Measurements from ENCODE around the gene NELFB. TPM values are rescaled to one million over a fixed set of nuclear protein-coding genes. Genes with fewer than 3 reads are reported as not detected.

NELFB gene
- polyA plus RNA-seq, 3 donors, result 17.3 to 44.2 (median 18.8) TPM

DNA sequence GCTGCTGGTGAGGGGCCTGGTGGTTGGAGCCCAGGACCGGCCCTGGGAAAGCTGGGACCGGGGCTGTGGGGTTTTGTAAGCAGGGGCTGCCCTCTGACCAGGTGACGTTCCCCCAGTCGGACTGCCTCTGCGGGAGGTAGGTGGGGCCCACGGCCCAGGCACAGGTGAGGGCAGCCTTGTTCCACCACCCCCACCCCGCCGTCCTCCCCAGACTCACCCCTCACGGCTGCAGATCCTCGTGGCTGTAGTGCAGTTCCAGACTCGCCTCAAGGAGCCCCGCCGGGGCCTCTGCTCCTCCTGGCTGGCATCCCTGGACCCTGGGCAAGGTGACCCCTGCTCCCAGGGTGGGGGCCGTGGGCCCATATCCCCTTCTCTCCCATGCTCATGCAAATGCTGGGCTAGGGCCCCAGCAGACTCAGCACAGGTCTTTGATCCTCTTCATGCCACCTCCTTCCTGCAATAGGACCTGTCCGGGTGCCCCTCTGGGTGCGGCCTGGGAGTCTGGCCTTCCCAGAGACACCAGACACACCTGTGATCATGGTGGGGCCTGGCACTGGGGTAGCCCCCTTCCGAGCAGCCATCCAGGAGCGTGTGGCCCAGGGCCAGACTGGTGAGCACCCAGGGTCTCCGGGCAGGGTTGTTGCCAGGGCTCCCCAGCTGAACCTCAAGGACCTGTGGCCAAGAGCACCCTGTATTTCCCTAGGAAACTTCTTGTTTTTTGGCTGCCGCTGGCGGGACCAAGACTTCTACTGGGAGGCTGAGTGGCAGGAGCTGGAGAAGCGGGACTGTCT is 39.7 kb upstream of the NELFB start:
- Histone ChIP-seq H2AFZ (ENCODE audit: insufficient read depth, low read depth, low read length, poor library complexity, severe bottlenecking) (no peak overlapping the region), H3K4me3 (replicated peaks in 1 of 3; ENCODE audit: low read depth in 2 of 3, low read length in 3 of 3) (no peak overlapping the region), H3K9me3 (replicated peaks in 1 of 2; ENCODE audit: control insufficient read depth in 1 of 2, insufficient read depth in 1 of 2, low read length in 2 of 2) (no peaks in the 10 kb centered on the region), H3K36me3 (replicated peaks in 1 of 2; ENCODE audit: control insufficient read depth in 1 of 2, insufficient read depth in 2 of 2, low read length in 2 of 2) (peaks cover 30 to 34% of the 10 kb centered on the region in 2 donors), H3K27me3 (ENCODE audit: control insufficient read depth in 2 of 2, insufficient read depth in 2 of 2, low read length in 2 of 2) (peaks cover 0 to under 1% of the 10 kb centered on the region in 2 donors), H3K9ac (ENCODE audit: insufficient read depth, low read length, poor library complexity, severe bottlenecking) (no peak overlapping the region), H3K4me1 (ENCODE audit: control insufficient read depth in 1 of 2, insufficient read depth in 2 of 2, low read length in 2 of 2) (peaks cover 4 to 19% of the 10 kb centered on the region in 2 donors), H4K20me1 (ENCODE audit: insufficient read depth, low read length) (no peaks in the 10 kb centered on the region), H3K4me2 (replicated peaks; ENCODE audit: extremely low read depth, low read length, poor library complexity, severe bottlenecking) (no peak overlapping the region), H3K79me2 (ENCODE audit: insufficient read depth, low read length) (no peaks in the 10 kb centered on the region), H3K27ac (ENCODE audit: low read depth in 1 of 2, low read length in 2 of 2) (no peak overlapping the region)
- Mint-ChIP-seq H3K27ac (no peak overlapping the region), H3K36me3 (peaks cover 17 to 40% of the 10 kb centered on the region in 2 donors), H3K4me1 (peaks cover 5% of the 10 kb centered on the region), H3K9me3 (no peaks in the 10 kb centered on the region), H3K27me3 (ENCODE audit: low read depth in 3 of 3) (peaks cover 3 to 4% (median 4%) of the 10 kb centered on the region in 3 donors), H3K4me3 (no peak overlapping the region)
- TF ChIP-seq, protein P1, sequence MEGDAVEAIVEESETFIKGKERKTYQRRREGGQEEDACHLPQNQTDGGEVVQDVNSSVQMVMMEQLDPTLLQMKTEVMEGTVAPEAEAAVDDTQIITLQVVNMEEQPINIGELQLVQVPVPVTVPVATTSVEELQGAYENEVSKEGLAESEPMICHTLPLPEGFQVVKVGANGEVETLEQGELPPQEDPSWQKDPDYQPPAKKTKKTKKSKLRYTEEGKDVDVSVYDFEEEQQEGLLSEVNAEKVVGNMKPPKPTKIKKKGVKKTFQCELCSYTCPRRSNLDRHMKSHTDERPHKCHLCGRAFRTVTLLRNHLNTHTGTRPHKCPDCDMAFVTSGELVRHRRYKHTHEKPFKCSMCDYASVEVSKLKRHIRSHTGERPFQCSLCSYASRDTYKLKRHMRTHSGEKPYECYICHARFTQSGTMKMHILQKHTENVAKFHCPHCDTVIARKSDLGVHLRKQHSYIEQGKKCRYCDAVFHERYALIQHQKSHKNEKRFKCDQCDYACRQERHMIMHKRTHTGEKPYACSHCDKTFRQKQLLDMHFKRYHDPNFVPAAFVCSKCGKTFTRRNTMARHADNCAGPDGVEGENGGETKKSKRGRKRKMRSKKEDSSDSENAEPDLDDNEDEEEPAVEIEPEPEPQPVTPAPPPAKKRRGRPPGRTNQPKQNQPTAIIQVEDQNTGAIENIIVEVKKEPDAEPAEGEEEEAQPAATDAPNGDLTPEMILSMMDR (IDR thresholded peaks at IDR 0.05), result no peak
- 97% methylated on average over 17 of the region's 22 CpGs for WGBS (ENCODE audit: insufficient coverage)
- intact Hi-C loops (cut with micrococcal nuclease), result no loop called here
- DNase-seq, result no peak

DNA sequence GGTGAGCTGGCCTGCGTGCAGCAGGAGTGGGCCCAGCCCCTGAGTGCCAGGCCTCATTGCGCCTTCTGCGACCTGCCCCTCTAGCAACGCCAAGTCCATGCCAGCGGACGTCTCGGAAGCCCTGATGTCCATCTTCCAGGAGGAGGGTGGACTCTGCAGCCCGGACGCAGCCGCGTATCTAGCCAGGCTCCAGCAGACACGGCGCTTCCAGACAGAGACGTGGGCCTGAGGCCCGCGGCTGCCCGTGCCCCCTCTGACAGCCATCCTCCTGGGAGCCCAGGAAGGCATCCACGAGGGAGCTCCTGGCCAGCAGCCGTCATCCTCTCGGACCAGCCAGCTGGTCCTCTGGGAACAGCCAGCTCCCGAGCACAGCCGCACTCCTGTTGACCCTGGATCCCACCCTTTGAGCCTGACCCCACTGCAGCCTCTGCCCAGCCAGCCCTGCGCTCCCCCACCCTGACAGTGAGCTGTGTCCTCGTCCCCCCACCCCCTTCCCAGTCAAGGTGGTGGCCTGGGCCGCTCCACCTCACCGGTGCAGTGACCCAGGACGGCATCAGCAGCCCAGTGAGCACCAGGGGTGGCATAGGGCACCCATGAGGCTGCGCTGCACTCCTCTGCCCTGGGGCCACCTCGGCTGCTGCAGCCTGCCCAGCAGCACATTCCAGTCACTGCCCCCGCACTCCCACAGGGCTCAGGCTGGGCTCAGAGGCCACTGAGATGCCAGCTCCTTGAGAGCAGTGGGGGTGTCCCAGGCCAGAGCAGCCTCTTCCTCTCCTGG is 38.8 kb upstream of the NELFB start:
- DNase-seq, result no peak

More for the DNA sequence above, 38.8 kb upstream of the NELFB start:
- TF ChIP-seq, protein P1 (IDR thresholded peaks at IDR 0.05), result no peak
- Histone ChIP-seq H3K79me2 (ENCODE audit: insufficient read depth, low read length) (no peaks in the 10 kb centered on the region), H4K20me1 (ENCODE audit: insufficient read depth, low read length) (no peaks in the 10 kb centered on the region), H3K36me3 (replicated peaks in 1 of 2; ENCODE audit: control insufficient read depth in 1 of 2, insufficient read depth in 2 of 2, low read length in 2 of 2) (peaks cover 30 to 33% of the 10 kb centered on the region in 2 donors), H3K27me3 (ENCODE audit: control insufficient read depth in 2 of 2, insufficient read depth in 2 of 2, low read length in 2 of 2) (peaks cover 0 to 9% of the 10 kb centered on the region in 2 donors), H3K9me3 (replicated peaks in 1 of 2; ENCODE audit: control insufficient read depth in 1 of 2, insufficient read depth in 1 of 2, low read length in 2 of 2) (no peaks in the 10 kb centered on the region), H3K27ac (ENCODE audit: low read depth in 1 of 2, low read length in 2 of 2) (no peak overlapping the region), H3K9ac (ENCODE audit: insufficient read depth, low read length, poor library complexity, severe bottlenecking) (no peak overlapping the region), H3K4me3 (replicated peaks in 1 of 3; ENCODE audit: low read depth in 2 of 3, low read length in 3 of 3) (no peak overlapping the region), H2AFZ (ENCODE audit: insufficient read depth, low read depth, low read length, poor library complexity, severe bottlenecking) (no peak overlapping the region), H3K4me1 (ENCODE audit: control insufficient read depth in 1 of 2, insufficient read depth in 2 of 2, low read length in 2 of 2) (peaks cover 4 to 20% of the 10 kb centered on the region in 2 donors), H3K4me2 (replicated peaks; ENCODE audit: extremely low read depth, low read length, poor library complexity, severe bottlenecking) (no peak overlapping the region)
- H3K27me3 Mint-ChIP-seq (ENCODE audit: low read depth in 3 of 3), result peaks cover 3 to 10% (median 10%) of the 10 kb centered on the region in 3 donors
- H3K9me3 Mint-ChIP-seq, result no peaks in the 10 kb centered on the region
- 97% methylated on average over 30 of the region's 30 CpGs for WGBS (ENCODE audit: insufficient coverage)
- no peak overlapping the region for H3K4me3 Mint-ChIP-seq
- H3K27ac Mint-ChIP-seq, result no peak overlapping the region
- intact Hi-C loops (cut with micrococcal nuclease), result no loop called here
- peaks cover 5% of the 10 kb centered on the region for H3K4me1 Mint-ChIP-seq
- H3K36me3 Mint-ChIP-seq, result peaks cover 16 to 30% of the 10 kb centered on the region in 2 donors
